Activated CD4-positive, alpha-beta memory T cell treated with anti-CD3 and anti-CD28 coated beads for 36 hours (primary cell): ENCODE data around the gene HLA-DQB1. TPM values are rescaled to one million over a fixed set of nuclear protein-coding genes. Genes with fewer than 3 reads are reported as not detected.

Source experiments
- CTCF ChIA-PET: fragments of 350-600 bp; sonication (Branson Sonifier 250); formaldehyde crosslinking; loops from one replicate; lab custom pipeline; 2021; ENCODE audit warnings: antibody characterized with exemption, inconsistent platforms; lab: Charles Lee
- POLR2A ChIA-PET: fragments of 350-600 bp; sonication (Branson Sonifier 250); formaldehyde crosslinking; loops from one replicate; lab custom pipeline; 2021; ENCODE audit warnings: antibody characterized with exemption; lab: Charles Lee
- DNase-seq: peaks from one replicate; pipeline ENCODE4 v3.0.0-alpha.2; 2020
- H3K27ac Mint-ChIP-seq: one replicate; pipeline ENCODE4 v1.8.0; 2021; ENCODE audit warnings: mixed read lengths
- H3K27me3 Mint-ChIP-seq: one replicate; pipeline ENCODE4 v1.8.0; 2021; ENCODE audit warnings: mixed read lengths
- H3K36me3 Mint-ChIP-seq: one replicate; pipeline ENCODE4 v1.8.0; 2021; ENCODE audit warnings: mixed read lengths
- H3K4me1 Mint-ChIP-seq: one replicate; pipeline ENCODE4 v1.8.0; 2021; ENCODE audit warnings: low read depth, mixed read lengths
- H3K4me3 Mint-ChIP-seq: one replicate; pipeline ENCODE4 v1.8.0; 2021; ENCODE audit warnings: mild to moderate bottlenecking, mixed read lengths
- H3K9me3 Mint-ChIP-seq: one replicate; pipeline ENCODE4 v1.8.0; 2021; ENCODE audit warnings: mixed read lengths
- intact Hi-C: fragments of 100-400 bp; cut with micrococcal nuclease; formaldehyde crosslinking; loops from one replicate; pipeline ENCODE4 v1.15.1; 2023
- total RNA-seq, 2 experiments: library from RNA; stranded (reverse); gene quantifications; one replicate each; pipeline ENCODE4 v1.2.3, GENCODE V29; 2021

The HLA-DQB1 gene
- total RNA-seq, 2 experiments from 2014 or later = 9.7 to 10.1 TPM

DNA sequence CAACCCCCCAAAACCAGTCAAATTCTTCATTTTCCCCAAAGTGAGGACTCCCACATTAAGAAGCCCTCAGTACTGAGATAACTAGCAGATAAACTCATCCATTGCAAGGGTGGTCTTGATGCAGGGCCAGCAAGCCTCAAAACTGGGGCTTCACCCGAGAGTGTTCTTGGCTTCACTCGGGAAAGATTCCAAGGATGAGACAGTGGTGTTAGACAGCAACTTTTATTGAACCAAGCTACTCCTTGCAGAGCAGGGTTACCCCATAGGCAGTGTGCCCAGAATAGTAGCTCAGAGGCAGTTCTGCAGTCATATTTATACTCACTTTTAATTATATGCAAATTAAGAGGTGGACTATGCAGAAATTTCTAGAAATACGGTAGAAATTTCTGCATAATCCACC, 45.1 kb downstream of the HLA-DQB1 start:
- Mint-ChIP-seq H3K27me3 (no peaks in the 10 kb centered on the region), H3K27ac (no peak overlapping the region), H3K4me1 (peaks cover 36% of the 10 kb centered on the region), H3K4me3 (no peak overlapping the region), H3K9me3 (peaks cover 15% of the 10 kb centered on the region), H3K36me3 (no peaks in the 10 kb centered on the region)
- ChIA-PET CTCF (interaction anchor here (0.9 to 2.0 kb wide), 6 partner anchors 65 to 208 kb away, joined by 3 to 14 read pairs (median 5); no protein-coding TSS in a partner anchor), POLR2A (no interaction called here)
- intact Hi-C loops = loop anchor here (5.0 kb wide), 1 partner anchor 159 kb away; no protein-coding TSS in a partner anchor
- DNase-seq = no peak

DNA sequence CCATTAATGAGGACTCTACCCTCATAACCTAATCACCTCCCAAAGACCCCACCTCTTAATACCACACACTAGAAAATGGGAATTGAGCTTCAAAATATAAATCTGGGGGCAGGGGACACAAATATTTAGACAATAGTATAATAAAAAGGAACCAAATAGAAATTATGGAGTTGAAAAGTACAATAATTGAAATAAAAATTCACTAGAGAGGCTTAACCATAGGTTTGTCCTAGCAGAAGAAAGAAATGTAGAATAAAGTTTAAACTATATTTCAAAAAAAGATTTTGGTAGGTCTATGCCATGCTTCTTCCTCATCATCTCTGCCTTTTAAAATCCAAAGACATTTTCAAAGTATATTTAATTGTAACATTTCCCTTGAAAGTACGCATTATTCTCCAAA, 48.7 kb downstream of the HLA-DQB1 start:
- no peak overlapping the region for H3K27ac Mint-ChIP-seq
- intact Hi-C loops = no loop called here
- CTCF ChIA-PET = no interaction called here
- POLR2A ChIA-PET = no interaction called here
- H3K36me3 Mint-ChIP-seq = no peaks in the 10 kb centered on the region
- DNase-seq = no peak
- no peak overlapping the region for H3K4me3 Mint-ChIP-seq
- peaks cover 28% of the 10 kb centered on the region for H3K4me1 Mint-ChIP-seq
- H3K27me3 Mint-ChIP-seq = peaks cover 1% of the 10 kb centered on the region
- H3K9me3 Mint-ChIP-seq = peaks cover 15% of the 10 kb centered on the region

- Mint-ChIP-seq H3K36me3 (no peaks in the 10 kb centered on the region), H3K9me3 (peaks cover 15% of the 10 kb centered on the region), H3K4me1 (peaks cover 16% of the 10 kb centered on the region), H3K4me3 (no peak overlapping the region), H3K27ac (no peak overlapping the region), H3K27me3 (peaks cover 1% of the 10 kb centered on the region)
- ChIA-PET CTCF (interaction anchor here (0.6 kb wide), 1 partner anchor 22 kb away, joined by 3 read pairs; no protein-coding TSS in a partner anchor), POLR2A (no interaction called here)
- no peak for DNase-seq
- intact Hi-C loops = no loop called here
Measured at GRCh38 chr6:32615885-32616532, 50.4 kb downstream of the HLA-DQB1 start.

DNA sequence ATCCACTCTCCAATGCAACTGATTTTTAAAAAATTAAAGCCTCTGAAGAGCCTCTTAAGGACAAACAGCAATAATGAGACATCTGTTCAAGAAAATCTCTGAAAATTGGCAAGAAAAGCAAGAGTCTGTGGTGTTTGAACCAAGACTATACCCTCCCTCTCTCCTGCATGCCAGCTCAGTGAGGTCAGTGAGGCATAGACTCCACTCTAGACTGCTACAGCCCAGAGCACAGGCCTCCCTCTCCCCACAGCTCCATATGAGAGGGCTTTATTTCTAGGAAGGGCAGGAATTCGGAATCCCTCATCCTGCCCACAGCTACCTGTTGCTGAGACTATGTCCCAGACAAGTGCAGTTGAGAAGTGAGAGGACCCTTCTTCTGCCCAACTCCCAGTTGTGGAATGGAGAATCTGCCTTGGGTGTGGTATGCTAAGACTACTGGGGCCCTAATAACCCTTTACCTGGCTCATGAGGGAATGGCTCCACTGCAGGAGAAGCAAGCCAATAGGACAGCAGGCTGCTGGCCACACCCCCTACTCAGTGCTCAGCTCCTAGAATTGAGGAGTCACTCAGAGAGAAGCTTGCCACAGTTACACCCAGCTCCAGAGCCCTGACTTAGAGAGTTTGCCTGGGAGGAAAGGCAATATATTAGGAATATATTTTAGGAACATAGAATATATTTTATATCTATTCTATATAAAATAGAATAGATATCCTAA, 51.9 kb downstream of the HLA-DQB1 start:
- H3K27me3 Mint-ChIP-seq = peaks cover 1% of the 10 kb centered on the region
- CTCF ChIA-PET = interaction anchor here (0.6 kb wide), 1 partner anchor 18 kb away, joined by 3 read pairs; no protein-coding TSS in a partner anchor
- H3K27ac Mint-ChIP-seq = no peak overlapping the region
- no peak overlapping the region for H3K4me3 Mint-ChIP-seq
- POLR2A ChIA-PET = no interaction called here
- no peaks in the 10 kb centered on the region for H3K36me3 Mint-ChIP-seq
- intact Hi-C loops = no loop called here
- peaks cover 21% of the 10 kb centered on the region for H3K4me1 Mint-ChIP-seq
- peaks cover 15% of the 10 kb centered on the region for H3K9me3 Mint-ChIP-seq
- DNase-seq = no peak

- no peak for DNase-seq
- Mint-ChIP-seq H3K9me3 (peaks cover 12% of the 10 kb centered on the region), H3K36me3 (no peaks in the 10 kb centered on the region), H3K27ac (no peak overlapping the region), H3K4me1 (peaks cover 21% of the 10 kb centered on the region), H3K27me3 (peaks cover 1% of the 10 kb centered on the region), H3K4me3 (no peak overlapping the region)
- intact Hi-C loops = no loop called here
- CTCF ChIA-PET = no interaction called here
- POLR2A ChIA-PET = no interaction called here
Measured at GRCh38 chr6:32613475-32613874, 53.0 kb downstream of the HLA-DQB1 start.

DNA sequence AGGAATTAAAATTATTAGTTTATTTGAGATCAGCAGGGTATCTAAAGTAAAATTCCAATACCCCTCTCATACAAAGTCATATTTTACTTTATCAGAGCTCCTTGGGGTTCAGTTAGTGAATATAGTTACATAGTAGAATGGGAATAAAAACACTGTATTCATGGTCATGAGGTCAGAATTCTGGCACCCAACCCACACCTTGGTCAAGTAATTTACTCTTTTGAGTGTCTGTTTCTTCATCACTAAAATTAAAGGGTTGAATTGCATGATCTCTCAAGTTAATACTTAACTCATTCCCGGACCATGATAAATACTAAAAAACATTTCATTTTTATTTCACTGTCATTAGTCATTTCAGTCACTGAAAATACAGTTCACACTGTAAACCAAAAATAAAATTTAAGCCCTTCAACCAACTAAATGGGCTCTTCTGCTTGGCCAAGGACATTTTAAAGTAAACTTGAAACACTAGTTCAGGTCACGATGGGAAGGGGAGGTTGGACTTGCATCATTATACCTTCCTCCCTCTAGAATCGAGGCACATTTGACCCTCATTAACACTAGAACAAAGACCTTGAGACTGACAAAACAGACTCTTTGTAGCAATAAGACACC, 55.7 kb downstream of the HLA-DQB1 start:
- H3K36me3 Mint-ChIP-seq = no peaks in the 10 kb centered on the region

DNA sequence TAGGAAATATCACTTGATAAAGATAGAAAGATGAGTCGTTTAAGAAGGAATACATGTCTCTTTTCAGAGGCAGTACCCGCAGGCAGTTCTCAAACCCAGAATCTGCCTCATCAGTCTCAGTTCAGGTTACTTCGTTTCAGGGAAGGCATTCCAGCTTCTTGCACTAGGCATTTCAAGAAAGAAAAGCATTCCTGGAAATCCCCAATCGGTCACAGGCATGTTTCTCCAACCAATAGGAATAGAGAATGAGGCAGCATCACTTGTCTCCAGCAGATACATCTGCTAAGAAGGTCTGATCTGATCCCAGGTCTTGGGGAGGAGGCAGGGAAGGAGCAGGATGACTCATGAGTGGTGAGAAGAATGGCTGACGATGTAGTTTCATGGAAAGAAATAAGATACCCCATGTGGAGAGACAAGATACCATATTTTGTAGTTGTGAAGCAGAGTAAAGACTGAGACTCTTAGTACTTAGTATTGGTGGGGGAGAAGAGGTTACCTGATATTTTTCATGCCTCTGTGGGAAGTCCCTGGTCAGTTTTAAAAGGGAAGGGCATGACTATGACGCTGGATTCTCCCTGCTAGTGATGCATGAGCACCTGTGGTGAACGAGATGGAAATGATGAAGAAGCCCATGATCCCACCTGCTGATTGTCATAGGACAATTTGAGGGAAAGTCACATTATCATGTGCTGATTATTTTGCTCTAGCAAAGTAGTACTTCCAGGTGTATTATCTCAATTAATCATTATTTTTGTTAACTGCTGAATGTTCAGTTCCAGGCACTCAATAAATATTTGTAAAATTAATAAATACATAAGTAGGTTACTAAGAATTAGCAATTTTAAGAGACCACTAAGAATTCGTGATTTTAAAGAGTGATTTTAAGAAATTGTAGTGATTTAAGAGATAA, 56.5 kb downstream of the HLA-DQB1 start:
- Mint-ChIP-seq H3K36me3 (no peaks in the 10 kb centered on the region), H3K9me3 (no peaks in the 10 kb centered on the region), H3K4me3 (no peak overlapping the region), H3K27me3 (no peaks in the 10 kb centered on the region), H3K4me1 (peaks cover 14% of the 10 kb centered on the region), H3K27ac (no peak overlapping the region)
- ChIA-PET CTCF (interaction anchor here (0.8 kb wide), 1 partner anchor 13 kb away, joined by 4 read pairs; no protein-coding TSS in a partner anchor), POLR2A (interaction anchor here (1.2 kb wide), 1 partner anchor 12 kb away, joined by 3 read pairs; no protein-coding TSS in a partner anchor)
- peak; percentile 46 for DNase-seq
- intact Hi-C loops = loop anchor here (1.0 kb wide), 1 partner anchor 13 kb away; no protein-coding TSS in a partner anchor

More for the DNA sequence above, 55.7 kb downstream of the HLA-DQB1 start:
- intact Hi-C loops = loop anchor here (1.0 kb wide), 1 partner anchor 13 kb away; no protein-coding TSS in a partner anchor
- Mint-ChIP-seq H3K4me1 (peaks cover 21% of the 10 kb centered on the region), H3K27me3 (peaks cover under 1% of the 10 kb centered on the region), H3K9me3 (no peaks in the 10 kb centered on the region), H3K4me3 (no peak overlapping the region), H3K27ac (no peak overlapping the region)
- POLR2A ChIA-PET = no interaction called here
- CTCF ChIA-PET = no interaction called here
- no peak for DNase-seq

Other genes starting within 250 kb of the HLA-DQB1 start
- gene HLA-DRA, start 226.8 kb downstream of the HLA-DQB1 start, total RNA-seq = 1 to 10 TPM; 5.6 to 6.0 TPM
- gene HLA-DRB5, start 136.4 kb downstream of the HLA-DQB1 start, total RNA-seq = under 1 TPM; 0.48 to 0.82 TPM
- gene HLA-DRB1, start 76.8 kb downstream of the HLA-DQB1 start, total RNA-seq = 1 to 10 TPM; 7.3 to 8.7 TPM
- gene HLA-DQA1, start 29.3 kb downstream of the HLA-DQB1 start, total RNA-seq = 1 to 10 TPM in 1 of 2 experiments, under 1 TPM in 1; 0.97 to 1.4 TPM
- gene HLA-DQA2, start 74.7 kb upstream of the HLA-DQB1 start, total RNA-seq = not detected
- not detected for gene HLA-DQB2, start 96.9 kb upstream of the HLA-DQB1 start, total RNA-seq
- 1 to 10 TPM; 1.3 to 1.7 TPM for gene HLA-DOB, start 150.3 kb upstream of the HLA-DQB1 start, total RNA-seq
- gene TAP2, start 172.1 kb upstream of the HLA-DQB1 start, total RNA-seq = 100 to 1,000 TPM; 134 to 143 TPM
- 100 to 1,000 TPM; 350 to 370 TPM for gene PSMB8, start 177.4 kb upstream of the HLA-DQB1 start, total RNA-seq
- gene TAP1, start 187.0 kb upstream of the HLA-DQB1 start, total RNA-seq = 100 to 1,000 TPM; 245 to 258 TPM
- gene PSMB9, start 187.5 kb upstream of the HLA-DQB1 start, total RNA-seq = 100 to 1,000 TPM; 296 to 302 TPM